Caco-2 (cell line): ENCODE data around the gene GREB1. TPM values are rescaled to one million over a fixed set of nuclear protein-coding genes. Genes with fewer than 3 reads are reported as not detected.

Experiments used
- BruUV-seq: library from RNA; stranded (reverse); fragments of 400-500 nt; replicated peaks from 2 replicates; lab custom pipeline; 2021; lab: Mats Ljungman, UMichigan
- CTCF ChIA-PET: fragments of 300-600 bp; sonication (Branson Sonifier 250); formaldehyde crosslinking; loops from one replicate; lab custom pipeline; 2022; ENCODE audit warnings: antibody characterized with exemption; lab: Charles Lee
- POLR2A ChIA-PET: fragments of 300-600 bp; sonication (Branson Sonifier 250); formaldehyde crosslinking; loops from one replicate; lab custom pipeline; 2022; ENCODE audit warnings: antibody characterized with exemption; lab: Charles Lee
- DNase-seq, 2 experiments: peaks; one replicate each; pipeline versions ENCODE4 v3.0.0 to v3.0.0-alpha.2; 2020 to 2022
- H3K27me3 ChIP-seq: replicated peaks from 2 replicates; pipeline ENCODE4 v1.6.0; 2011; ENCODE audit warnings: low read length; ENCODE audit not compliant: control insufficient read depth, insufficient read depth
- H3K36me3 ChIP-seq: 2 replicates; pipeline ENCODE4 v1.5.1; 2011; ENCODE audit warnings: low read length; ENCODE audit not compliant: control insufficient read depth, insufficient read depth
- H3K4me1 ChIP-seq: fragments of 250-450 bp; sonication (Bioruptor Pico); 2 replicates; pipeline ENCODE4 v1.5.1; 2020; ENCODE audit warnings: mild to moderate bottlenecking
- H3K4me3 ChIP-seq: 2 replicates; pipeline ENCODE4 v1.5.1; 2011; ENCODE audit warnings: low read depth, mild to moderate bottlenecking, control low read depth, low read length
- H3K9me3 ChIP-seq: fragments of 250-450 bp; sonication (Bioruptor Pico); 2 replicates; pipeline ENCODE4 v1.5.1; 2020; ENCODE audit warnings: mild to moderate bottlenecking, moderate library complexity
- H3K27ac Mint-ChIP-seq: one replicate; pipeline ENCODE4 v1.8.0; 2022; ENCODE audit warnings: mixed read lengths; ENCODE audit not compliant: unreplicated experiment
- H3K27me3 Mint-ChIP-seq: one replicate; pipeline ENCODE4 v1.8.0; 2022; ENCODE audit warnings: mixed read lengths; ENCODE audit not compliant: insufficient read depth, unreplicated experiment
- H3K36me3 Mint-ChIP-seq: one replicate; pipeline ENCODE4 v1.8.0; 2022; ENCODE audit warnings: mild to moderate bottlenecking, mixed read lengths; ENCODE audit not compliant: insufficient read depth, unreplicated experiment
- H3K4me1 Mint-ChIP-seq: one replicate; pipeline ENCODE4 v1.8.0; 2022; ENCODE audit warnings: low read depth, mixed read lengths; ENCODE audit not compliant: unreplicated experiment
- H3K4me3 Mint-ChIP-seq: one replicate; pipeline ENCODE4 v1.8.0; 2022; ENCODE audit warnings: mild to moderate bottlenecking, moderate library complexity, mixed read lengths; ENCODE audit not compliant: unreplicated experiment
- H3K9me3 Mint-ChIP-seq: one replicate; pipeline ENCODE4 v1.8.0; 2022; ENCODE audit warnings: mixed read lengths; ENCODE audit not compliant: unreplicated experiment
- CTCF ChIP-seq, 2 experiments: fragments of 200-600 bp in 1 of 2; IDR thresholded peaks; 1 replicate in 1 of 2; 2 replicates in 1 of 2; pipeline versions ENCODE4 v1.5.1 to v1.8.0; 2011 to 2022; ENCODE audit warnings: antibody characterized with exemption in 1 of 2, control low read depth in 1 of 2, inconsistent platforms in 1 of 2, low read depth in 1 of 2, low read length in 1 of 2, mild to moderate bottlenecking in 1 of 2, moderate library complexity in 1 of 2; ENCODE audit not compliant: insufficient read depth in 1 of 2, severe bottlenecking in 1 of 2, unreplicated experiment in 1 of 2
- intact Hi-C: fragments of 100-400 bp; cut with micrococcal nuclease; formaldehyde crosslinking; loops from one replicate; pipeline ENCODE4 v1.10.0; 2022; ENCODE audit not compliant: unreplicated experiment
- total RNA-seq: library from RNA; stranded (reverse); gene quantifications from 2 replicates; pipeline ENCODE4 v1.2.3, GENCODE V29; 2022

Gene GREB1
- total RNA-seq, 1 experiment from 2014 or later: 2.4 TPM

- no TSS peak for BruUV-seq
- no peak for DNase-seq
- POLR2A ChIA-PET: no interaction called here
- intact Hi-C loops: no loop called here
- peaks cover 6% of the 10 kb centered on the region for H3K36me3 Mint-ChIP-seq
- TF ChIP-seq CTCF (IDR thresholded peaks at IDR 0.05; ENCODE audit: insufficient read depth in 1 of 2, low read depth in 1 of 2, low read length in 1 of 2, severe bottlenecking in 1 of 2, unreplicated experiment in 1 of 2): no peak
- Histone ChIP-seq H3K4me3 (no peak overlapping the region), H3K27me3 (no peaks in the 10 kb centered on the region), H3K4me1 (no peaks in the 10 kb centered on the region), H3K9me3 (no peaks in the 10 kb centered on the region), H3K36me3 (no peaks in the 10 kb centered on the region)
- H3K27ac Mint-ChIP-seq: no peak overlapping the region
- H3K9me3 Mint-ChIP-seq: no peaks in the 10 kb centered on the region
- peaks cover 3% of the 10 kb centered on the region for H3K27me3 Mint-ChIP-seq
- CTCF ChIA-PET: no interaction called here
- H3K4me3 Mint-ChIP-seq: no peak overlapping the region
- no peaks in the 10 kb centered on the region for H3K4me1 Mint-ChIP-seq
Observed at GRCh38 chr2:11617527-11617926, 83.7 kb downstream of the GREB1 start.

- no peaks in the 10 kb centered on the region for H3K9me3 ChIP-seq
- no peaks in the 10 kb centered on the region for H3K36me3 ChIP-seq
- no peak overlapping the region for H3K4me3 ChIP-seq
- intact Hi-C loops: no loop called here
- H3K27ac Mint-ChIP-seq: no peak overlapping the region
- ChIA-PET POLR2A (no interaction called here), CTCF (no interaction called here)
- TF ChIP-seq CTCF (IDR thresholded peaks at IDR 0.05; ENCODE audit: insufficient read depth in 1 of 2, low read depth in 1 of 2, low read length in 1 of 2, severe bottlenecking in 1 of 2, unreplicated experiment in 1 of 2): no peak
- no peaks in the 10 kb centered on the region for H3K27me3 ChIP-seq
- no peaks in the 10 kb centered on the region for H3K9me3 Mint-ChIP-seq
- H3K27me3 Mint-ChIP-seq: peaks cover 3% of the 10 kb centered on the region
- H3K36me3 Mint-ChIP-seq: peaks cover 6% of the 10 kb centered on the region
- H3K4me3 Mint-ChIP-seq: no peak overlapping the region
- DNase-seq: no peak
- no TSS peak for BruUV-seq
- no peaks in the 10 kb centered on the region for H3K4me1 Mint-ChIP-seq
- H3K4me1 ChIP-seq: no peaks in the 10 kb centered on the region
Observed at GRCh38 chr2:11617984-11618707, 84.3 kb downstream of the GREB1 start.

GRCh38 chr2:11618708-11619062 is 84.8 kb downstream of the GREB1 start:
- Mint-ChIP-seq H3K4me3 (no peak overlapping the region), H3K9me3 (no peaks in the 10 kb centered on the region), H3K27me3 (peaks cover 3% of the 10 kb centered on the region), H3K27ac (no peak overlapping the region), H3K4me1 (no peaks in the 10 kb centered on the region), H3K36me3 (peaks cover 6% of the 10 kb centered on the region)
- no peaks in the 10 kb centered on the region for H3K4me1 ChIP-seq
- ChIA-PET POLR2A (no interaction called here), CTCF (no interaction called here)
- TF ChIP-seq CTCF (IDR thresholded peaks at IDR 0.05; ENCODE audit: insufficient read depth in 1 of 2, low read depth in 1 of 2, low read length in 1 of 2, severe bottlenecking in 1 of 2, unreplicated experiment in 1 of 2): no peak
- no peaks in the 10 kb centered on the region for H3K9me3 ChIP-seq
- no peak for DNase-seq
- H3K4me3 ChIP-seq: no peak overlapping the region
- intact Hi-C loops: no loop called here
- no TSS peak for BruUV-seq
- no peaks in the 10 kb centered on the region for H3K27me3 ChIP-seq
- H3K36me3 ChIP-seq: no peaks in the 10 kb centered on the region
